CD4-positive, alpha-beta T cell treated with Interleukin-1 beta for 1 hour (primary cell): ENCODE measurements around the gene SPATA1.

Experiments
- DNase-seq, 2 donors: peaks; one replicate each; pipeline ENCODE4 v3.0.0-alpha.2; 2020 to 2022

SPATA1 gene

DNA sequence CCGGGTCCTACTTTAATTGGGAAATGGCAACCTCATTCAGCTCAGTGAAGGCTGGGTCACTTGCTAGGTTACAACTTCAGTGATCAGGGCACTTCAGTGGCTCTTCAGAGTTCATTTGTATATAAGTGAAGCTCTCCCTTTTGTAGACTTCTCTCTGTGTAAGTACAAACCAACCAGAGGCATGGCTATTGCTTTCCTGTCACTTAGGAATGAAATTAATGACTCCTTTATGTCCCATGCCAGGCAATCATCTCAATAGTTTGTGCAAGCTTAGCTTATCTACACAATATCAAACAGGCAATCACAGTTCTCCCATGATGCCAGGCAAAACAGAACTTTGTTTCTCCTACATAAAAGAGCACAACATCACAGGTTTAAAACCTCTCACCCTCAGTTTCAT, 90.8 kb downstream of the SPATA1 start:
- no peak for DNase-seq

DNA sequence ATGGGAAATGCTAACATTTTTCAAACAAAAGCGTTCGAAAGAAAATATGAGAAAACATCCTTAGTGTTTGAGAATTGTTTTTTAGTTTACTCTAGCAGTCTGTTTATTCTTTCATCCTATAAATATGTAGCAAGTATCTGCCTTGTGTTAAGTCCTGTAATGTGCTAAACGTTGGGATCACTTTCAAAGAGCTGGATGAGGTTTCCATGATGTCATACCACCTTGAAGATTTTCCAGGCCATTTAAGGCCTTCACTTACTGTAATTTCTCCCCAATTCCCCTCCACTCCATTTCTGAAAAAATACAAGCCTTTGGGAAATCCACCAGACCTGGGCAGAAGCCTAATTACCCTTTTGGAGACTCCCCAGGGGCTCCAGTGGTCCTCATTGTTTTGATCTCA, 92.2 kb downstream of the SPATA1 start:
- DNase-seq = no peak

DNA sequence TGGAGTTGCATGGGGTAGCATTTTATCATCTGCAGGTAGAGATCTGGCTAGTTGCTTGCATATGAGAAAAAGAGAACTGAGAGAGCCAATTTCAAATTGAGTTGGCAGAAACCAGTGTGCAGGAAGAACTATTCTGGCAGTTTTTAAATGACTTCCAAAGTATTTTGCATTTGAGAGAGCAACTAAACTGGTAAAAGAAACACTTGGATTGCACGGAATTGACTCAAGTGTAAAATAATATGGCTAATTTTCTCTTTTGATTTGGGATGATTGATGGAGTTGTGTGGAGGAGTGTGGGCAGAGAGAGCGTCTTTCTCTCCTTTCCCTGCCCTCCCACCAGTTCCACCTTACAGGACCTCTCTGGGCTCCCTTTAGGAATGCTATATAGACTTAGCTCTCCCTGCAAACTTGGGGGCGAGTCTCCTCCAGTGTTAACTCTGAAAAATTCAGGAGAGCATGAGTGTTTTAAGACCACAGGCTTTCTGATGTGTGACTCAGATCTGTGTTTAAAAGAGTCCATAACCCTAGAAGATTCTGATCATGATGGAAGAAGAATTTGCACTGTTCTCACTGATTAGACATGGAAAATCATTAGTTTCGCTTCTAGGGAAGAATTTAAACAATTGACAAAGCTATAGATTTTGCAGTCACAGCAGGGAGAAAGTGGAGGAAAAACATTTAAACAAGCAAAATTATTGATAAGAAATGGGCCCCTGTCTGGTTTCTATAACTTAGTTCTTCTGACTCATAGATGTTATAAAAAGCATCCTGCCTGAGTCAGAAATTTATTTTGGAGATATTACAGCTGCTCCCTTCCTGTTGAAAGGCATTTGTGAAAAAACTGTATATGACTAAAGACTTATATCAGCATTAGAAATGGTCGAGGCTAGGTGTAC, 92.9 kb downstream of the SPATA1 start:
- no peak for DNase-seq

DNA sequence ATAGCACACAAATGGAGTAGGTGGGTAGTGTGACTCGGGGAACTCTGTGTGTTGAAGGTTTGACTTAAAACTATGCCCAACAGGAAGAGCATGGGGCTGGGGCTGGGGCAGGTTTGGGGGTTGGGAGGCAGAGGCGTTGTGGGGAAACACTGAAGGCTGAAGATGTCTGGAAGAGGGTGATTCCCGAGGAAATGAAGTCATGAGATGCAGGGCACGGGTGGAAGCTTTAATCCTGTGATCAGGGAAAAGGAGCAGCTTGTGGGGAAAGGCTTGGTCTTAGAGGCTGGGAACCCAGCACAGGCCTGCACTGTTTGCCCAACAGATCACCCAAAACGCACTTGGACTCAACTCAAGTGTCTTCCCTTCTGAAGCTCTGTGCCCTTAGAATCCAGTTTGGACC, 94.6 kb downstream of the SPATA1 start:
- no peak for DNase-seq

- no peak for DNase-seq
Measured at GRCh38 chr1:84603223-84603622, 97.0 kb downstream of the SPATA1 start.

DNA sequence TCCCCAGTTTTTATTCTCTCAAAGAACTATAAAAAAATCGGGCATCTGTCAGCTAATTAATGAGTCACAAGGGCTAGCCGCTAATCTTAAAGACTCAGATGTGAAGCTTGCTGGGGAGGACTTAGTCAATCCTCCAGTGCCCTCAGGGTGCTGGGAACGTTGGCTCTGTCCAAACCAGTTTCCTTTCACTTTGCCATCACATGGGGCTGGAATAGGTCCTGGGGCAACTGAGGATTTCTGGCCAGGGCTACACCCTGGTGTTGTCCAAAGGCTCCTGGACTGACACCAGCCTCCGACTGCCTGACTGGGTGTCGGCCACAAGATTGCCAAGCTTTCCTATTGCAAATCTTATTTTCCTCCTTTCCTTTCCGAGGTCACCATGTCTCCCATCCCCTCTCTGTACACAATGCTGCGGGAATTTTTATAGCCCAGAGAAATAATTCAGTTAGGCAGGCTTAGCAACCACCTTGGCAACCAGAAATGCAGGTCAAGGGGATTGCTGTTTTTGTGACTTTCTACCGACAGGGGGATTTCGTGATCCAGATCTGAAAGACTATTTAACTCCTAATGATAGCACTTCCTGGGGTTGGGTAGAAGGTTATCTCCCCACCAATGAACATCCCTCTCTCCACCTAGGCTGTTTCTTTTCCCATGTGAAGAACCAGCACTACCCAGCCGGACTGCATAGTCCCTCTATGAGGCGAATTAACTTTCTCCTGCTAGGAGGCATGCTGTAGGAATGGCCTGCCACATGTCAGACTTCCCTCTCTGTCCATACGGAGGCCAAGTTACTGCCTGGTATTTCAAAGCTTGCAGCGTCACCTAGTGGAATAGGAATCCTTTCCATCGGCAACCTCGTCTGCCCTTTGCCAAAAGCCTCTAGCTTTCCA, 98.0 kb downstream of the SPATA1 start:
- DNase-seq = no peak

GRCh38 chr1:84605157-84605556, 99.0 kb downstream of the SPATA1 start:
- DNase-seq = no peak

- no peak for DNase-seq
Measured at GRCh38 chr1:84606977-84607376, 100.8 kb downstream of the SPATA1 start.

DNA sequence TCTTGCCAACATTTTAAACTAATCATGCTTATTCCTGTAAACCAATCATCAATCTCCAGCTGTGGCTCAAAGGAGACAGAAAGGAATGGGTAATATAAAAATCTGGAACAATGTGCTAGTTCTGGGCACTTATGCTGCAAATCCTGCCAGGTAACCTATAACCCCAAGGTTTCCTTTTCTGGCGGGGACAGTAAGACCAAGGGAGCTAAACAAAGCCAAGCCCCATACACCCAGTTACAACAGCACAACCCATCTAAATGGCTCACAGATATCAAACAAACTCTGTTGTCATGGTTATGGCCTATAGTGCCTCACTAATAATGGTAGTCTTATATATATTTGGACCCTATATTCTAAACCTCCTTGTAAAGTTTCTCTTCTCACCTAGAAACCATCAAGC, 104.9 kb downstream of the SPATA1 start:
- no peak for DNase-seq

DNA sequence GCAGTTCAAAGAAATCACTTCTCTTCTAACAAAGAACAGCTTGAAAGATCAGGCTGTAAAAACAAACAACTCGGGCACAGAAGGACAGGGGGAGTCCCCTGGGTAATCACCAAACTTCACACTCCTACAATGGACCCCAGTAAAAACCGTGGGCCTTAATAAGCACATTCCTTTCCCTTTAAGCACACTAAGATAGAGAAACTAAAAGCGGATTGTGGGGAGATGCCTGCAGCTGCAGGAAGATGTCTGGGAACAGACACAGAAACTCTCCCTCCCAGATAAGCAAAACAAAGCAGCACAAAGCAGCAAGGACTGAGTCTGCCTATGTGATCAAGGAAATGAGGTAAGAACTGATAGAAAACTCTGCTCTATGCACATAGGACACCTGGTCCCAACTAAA, 105.6 kb downstream of the SPATA1 start:
- no peak for DNase-seq

- no peak for DNase-seq
Measured at GRCh38 chr1:84613026-84613425, 106.8 kb downstream of the SPATA1 start.

- DNase-seq = no peak
Measured at GRCh38 chr1:84613887-84614286, 107.7 kb downstream of the SPATA1 start.

GRCh38 chr1:84615790-84616189, 109.6 kb downstream of the SPATA1 start:
- no peak for DNase-seq
